ENCODE measurements around the gene UFSP2.

UFSP2 gene

GRCh38 chr4:185390941-185391340 lies 34.8 kb downstream of the UFSP2 start:
- no peak overlapping the region for H3K4me3 ChIP-seq (ENCODE audit: low read depth, low read length)
- TF ChIP-seq CTCF (IDR thresholded peaks at IDR 0.05; ENCODE audit: low read depth, low read length) = no peak
- DNase-seq (ENCODE audit: low read depth, low spot score) = no peak
- in situ Hi-C loops (cut with HindIII; ENCODE audit: low sequenced_read_pairs) = no loop called here

DNA sequence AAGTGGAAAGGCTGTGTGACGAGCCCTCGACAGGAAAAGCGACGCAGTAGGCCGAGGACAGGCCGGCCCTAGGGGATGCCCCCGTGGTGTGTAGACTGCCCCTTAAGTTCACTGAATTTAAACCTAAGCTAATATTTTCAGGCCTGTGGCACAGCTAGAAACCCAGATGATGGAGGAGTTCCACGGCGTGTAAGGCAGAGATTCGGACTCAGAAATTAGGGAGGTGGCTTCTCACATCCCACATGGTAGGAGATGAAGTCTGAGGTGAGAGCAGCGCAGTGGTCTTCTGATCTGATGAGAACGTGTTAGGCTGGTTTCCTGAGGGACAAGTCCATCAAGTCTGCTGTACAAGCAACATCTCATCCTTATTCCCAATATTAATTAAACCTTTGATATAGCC lies 37.8 kb downstream of the UFSP2 start:
- in situ Hi-C loops (cut with HindIII; ENCODE audit: low sequenced_read_pairs) = no loop called here
- no peak for DNase-seq (ENCODE audit: low read depth, low spot score)
- H3K4me3 ChIP-seq (ENCODE audit: low read depth, low read length) = no peak overlapping the region
- TF ChIP-seq CTCF (IDR thresholded peaks at IDR 0.05; ENCODE audit: low read depth, low read length) = no peak

- in situ Hi-C loops (cut with HindIII; ENCODE audit: low sequenced_read_pairs) = no loop called here
- no peak for DNase-seq (ENCODE audit: low read depth, low spot score)
- H3K4me3 ChIP-seq (ENCODE audit: low read depth, low read length) = no peak overlapping the region
- TF ChIP-seq CTCF (IDR thresholded peaks at IDR 0.05; ENCODE audit: low read depth, low read length) = no peak
These were observed 40.8 kb downstream of the UFSP2 start for GRCh38 chr4:185384930-185385331.

- TF ChIP-seq CTCF (IDR thresholded peaks at IDR 0.05; ENCODE audit: low read depth, low read length) = no peak
These were observed 41.7 kb downstream of the UFSP2 start for GRCh38 chr4:185384061-185384460.

DNA sequence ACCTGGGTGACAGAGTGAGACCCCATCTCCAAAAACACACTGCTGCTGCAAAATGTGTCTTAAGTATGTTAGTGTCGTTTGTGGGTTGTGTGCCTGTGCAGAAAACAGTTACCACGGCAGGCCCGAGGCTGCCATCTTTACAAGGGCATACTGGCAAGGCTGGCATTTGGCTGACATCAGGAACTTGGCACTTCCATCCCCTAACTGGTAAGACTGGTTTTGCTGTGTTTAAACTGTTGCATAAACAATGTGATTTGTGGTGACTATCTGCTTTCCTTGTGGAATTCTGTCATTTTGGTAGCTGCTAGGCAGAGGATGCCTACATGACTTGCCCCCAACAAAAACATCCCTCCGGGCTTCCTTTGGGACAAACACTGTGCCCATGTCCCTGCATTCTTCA lies 42.3 kb downstream of the UFSP2 start:
- no peak for DNase-seq (ENCODE audit: low read depth, low spot score)
- in situ Hi-C loops (cut with HindIII; ENCODE audit: low sequenced_read_pairs) = no loop called here
- TF ChIP-seq CTCF (IDR thresholded peaks at IDR 0.05; ENCODE audit: low read depth, low read length) = no peak
- H3K4me3 ChIP-seq (ENCODE audit: low read depth, low read length) = no peak overlapping the region

More at GRCh38 chr4:185384061-185384460, 41.7 kb downstream of the UFSP2 start:
- H3K4me3 ChIP-seq (ENCODE audit: low read depth, low read length) = no peak overlapping the region
- no peak for DNase-seq (ENCODE audit: low read depth, low spot score)
- in situ Hi-C loops (cut with HindIII; ENCODE audit: low sequenced_read_pairs) = no loop called here

- no peak overlapping the region for H3K4me3 ChIP-seq (ENCODE audit: low read depth, low read length)
- no peak for DNase-seq (ENCODE audit: low read depth, low spot score)
- no peak for TF ChIP-seq CTCF (IDR thresholded peaks at IDR 0.05; ENCODE audit: low read depth, low read length)
- in situ Hi-C loops (cut with HindIII; ENCODE audit: low sequenced_read_pairs) = no loop called here
These were observed 43.0 kb downstream of the UFSP2 start for GRCh38 chr4:185382754-185383153.

All from astrocyte of the spinal cord (primary cell).